Measurements from ENCODE around the gene CCDC12. TPM values are rescaled to one million over a fixed set of nuclear protein-coding genes. Genes with fewer than 3 reads are reported as not detected.

CCDC12 gene
- total RNA-seq, 1 experiment from 2014 or later: 46.5 TPM

DNA sequence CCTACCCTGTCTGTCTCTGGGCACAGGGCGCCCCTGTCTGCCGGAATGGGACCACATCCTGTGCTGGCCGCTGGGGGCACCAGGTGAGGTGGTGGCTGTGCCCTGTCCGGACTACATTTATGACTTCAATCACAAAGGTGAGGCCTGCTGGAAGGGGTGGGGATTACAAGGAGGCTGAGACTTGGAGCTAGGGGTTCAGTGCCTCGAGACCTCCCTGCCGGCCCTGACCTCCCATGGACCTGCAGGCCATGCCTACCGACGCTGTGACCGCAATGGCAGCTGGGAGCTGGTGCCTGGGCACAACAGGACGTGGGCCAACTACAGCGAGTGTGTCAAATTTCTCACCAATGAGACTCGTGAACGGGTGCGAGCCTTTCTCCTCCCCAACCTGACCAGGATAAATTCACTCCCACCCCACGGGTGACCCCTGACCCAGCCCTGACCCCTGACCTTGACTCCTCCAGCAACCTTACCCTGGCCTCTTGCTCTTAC is 78.7 kb downstream of the CCDC12 start:
- intact Hi-C loops (cut with micrococcal nuclease): loop anchor here (5.0 kb wide), 1 partner anchor 411 kb away; no protein-coding TSS in a partner anchor
- no peak overlapping the region for H3K27ac ChIP-seq (ENCODE audit: low read depth, low read length)
- H4K20me1 ChIP-seq (ENCODE audit: insufficient read depth): no peaks in the 10 kb centered on the region
- H3K4me1 ChIP-seq (ENCODE audit: control insufficient read depth in 1 of 2, insufficient read depth in 2 of 2, low read length in 2 of 2): peaks cover 0 to 3% of the 10 kb centered on the region in 2 experiments; a peak in 1 of 4 replicates
- H3K4me3 ChIP-seq (replicated peaks in 1 of 2; ENCODE audit: low read depth in 1 of 2, low read length in 2 of 2): no peak overlapping the region
- no peak for DNase-seq (ENCODE audit: low read depth, low spot score)
- CTCF ChIA-PET: interaction anchor here (1.0 to 1.1 kb wide), 2 partner anchors 12 to 192 kb away, joined by 3 read pairs; no protein-coding TSS in a partner anchor
- H3K4me2 ChIP-seq (ENCODE audit: low read length): no peak overlapping the region
- no peaks in the 10 kb centered on the region for H3K36me3 ChIP-seq (ENCODE audit: control insufficient read depth in 1 of 2, insufficient read depth in 2 of 2, low read length in 2 of 2)
- BruUV-seq (replicated peaks): no TSS peak
- POLR2A ChIA-PET: no interaction called here
- H3K27me3 ChIP-seq (ENCODE audit: insufficient read depth, low read length): no peaks in the 10 kb centered on the region
- H3K9me3 ChIP-seq (ENCODE audit: control insufficient read depth in 1 of 2, insufficient read depth in 1 of 2, low read depth in 1 of 2, low read length in 2 of 2): no peaks in the 10 kb centered on the region
- peak; percentile 72 for ATAC-seq
- no peaks in the 10 kb centered on the region for H3K9me2 ChIP-seq (ENCODE audit: insufficient read depth)
- TF ChIP-seq EGR1 (IDR thresholded peaks at IDR 0.05; ENCODE audit: low read depth) (no peak), ZFX (IDR thresholded peaks at IDR 0.05) (no peak), CBX3 (IDR thresholded peaks at IDR 0.05; ENCODE audit: low read depth) (no peak), CTCF (IDR thresholded peaks at IDR 0.05 in 2 of 3, conservative IDR thresholded peaks at IDR 0.05 in 1 of 3; ENCODE audit: borderline replicate concordance in 1 of 3, insufficient read depth in 1 of 3, low read depth in 2 of 3, low read length in 2 of 3) (peak; percentile 32 to 50 (median 48); a peak in 5 of 6 replicates), EZH2phosphoT487 (IDR thresholded peaks at IDR 0.05; ENCODE audit: borderline replicate concordance) (no peak), YY1 (IDR thresholded peaks at IDR 0.05; ENCODE audit: extremely low read depth, insufficient replicate concordance, low read depth, low read length) (no peak)
- RAD21 ChIA-PET (ENCODE audit: low non-redundant PET in 1 of 2, low total read pairs in 2 of 2, uncharacterized antibody in 2 of 2, unreplicated experiment in 2 of 2): no interaction called here
- H2AFZ ChIP-seq (ENCODE audit: low read depth, low read length, poor library complexity, severe bottlenecking): no peak overlapping the region
- H3K79me2 ChIP-seq (ENCODE audit: insufficient read depth, low read length): no peaks in the 10 kb centered on the region
- no peak overlapping the region for H3K9ac ChIP-seq (ENCODE audit: low read length)

- DNase-seq (ENCODE audit: low read depth, low spot score): no peak
- no TSS peak for BruUV-seq (replicated peaks)
- H3K9me3 ChIP-seq (ENCODE audit: control insufficient read depth in 1 of 2, insufficient read depth in 1 of 2, low read depth in 1 of 2, low read length in 2 of 2): no peaks in the 10 kb centered on the region
- H3K4me3 ChIP-seq (replicated peaks in 1 of 2; ENCODE audit: low read depth in 1 of 2, low read length in 2 of 2): no peak overlapping the region
- no peak overlapping the region for H3K27ac ChIP-seq (ENCODE audit: low read depth, low read length)
- intact Hi-C loops (cut with micrococcal nuclease): loop anchor here (5.0 kb wide), 1 partner anchor 410 kb away; no protein-coding TSS in a partner anchor
- peaks cover 0 to 12% of the 10 kb centered on the region in 2 experiments; a peak in 2 of 4 replicates for H3K4me1 ChIP-seq (ENCODE audit: control insufficient read depth in 1 of 2, insufficient read depth in 2 of 2, low read length in 2 of 2)
- RAD21 ChIA-PET (ENCODE audit: low non-redundant PET in 1 of 2, low total read pairs in 2 of 2, uncharacterized antibody in 2 of 2, unreplicated experiment in 2 of 2): no interaction called here
- H3K27me3 ChIP-seq (ENCODE audit: insufficient read depth, low read length): no peaks in the 10 kb centered on the region
- POLR2A ChIA-PET: no interaction called here
- no peaks in the 10 kb centered on the region for H3K36me3 ChIP-seq (ENCODE audit: control insufficient read depth in 1 of 2, insufficient read depth in 2 of 2, low read length in 2 of 2)
- no peak for ATAC-seq
- CTCF ChIA-PET: interaction anchor here (1.1 kb wide), 1 partner anchor 13 kb away, joined by 3 read pairs; no protein-coding TSS in a partner anchor
- H3K9ac ChIP-seq (ENCODE audit: low read length): no peak overlapping the region
- no peaks in the 10 kb centered on the region for H4K20me1 ChIP-seq (ENCODE audit: insufficient read depth)
- no peaks in the 10 kb centered on the region for H3K79me2 ChIP-seq (ENCODE audit: insufficient read depth, low read length)
- no peaks in the 10 kb centered on the region for H3K9me2 ChIP-seq (ENCODE audit: insufficient read depth)
- H2AFZ ChIP-seq (ENCODE audit: low read depth, low read length, poor library complexity, severe bottlenecking): no peak overlapping the region
- TF ChIP-seq SIN3A (IDR thresholded peaks at IDR 0.05; ENCODE audit: low read depth) (no peak), FOSL1 (IDR thresholded peaks at IDR 0.05; ENCODE audit: low read depth) (no peak), ZFX (IDR thresholded peaks at IDR 0.05) (no peak)
- TF ChIP-seq, protein P1, sequence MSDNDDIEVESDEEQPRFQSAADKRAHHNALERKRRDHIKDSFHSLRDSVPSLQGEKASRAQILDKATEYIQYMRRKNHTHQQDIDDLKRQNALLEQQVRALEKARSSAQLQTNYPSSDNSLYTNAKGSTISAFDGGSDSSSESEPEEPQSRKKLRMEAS (IDR thresholded peaks at IDR 0.05): no peak
- H3K4me2 ChIP-seq (ENCODE audit: low read length): no peak overlapping the region
Measured at GRCh38 chr3:46897031-46897430, 79.5 kb downstream of the CCDC12 start.
